ENCODE data around the gene PLXNA4.

DNA sequence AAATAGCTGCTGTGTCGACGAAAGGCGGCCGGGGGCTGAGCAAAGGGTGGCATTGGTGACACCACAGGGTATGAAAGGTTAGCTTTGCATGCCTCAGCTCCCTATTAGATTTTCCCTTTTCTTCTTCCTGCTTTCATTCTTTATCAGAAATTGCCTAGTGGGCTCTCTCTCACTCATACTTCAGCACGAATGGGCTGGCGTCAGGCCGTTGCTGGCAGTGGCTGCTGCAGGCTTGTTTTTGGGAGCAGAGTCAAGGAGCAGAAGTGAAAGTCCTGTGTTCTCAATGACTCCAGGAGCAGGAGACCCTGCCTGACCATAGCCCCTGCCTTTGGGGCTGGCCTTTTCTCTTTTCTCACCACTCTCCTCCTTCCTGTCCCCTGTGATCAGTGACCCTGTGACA lies 318.0 kb downstream of the PLXNA4 start:
- no peak for TF ChIP-seq POLR2A (IDR thresholded peaks at IDR 0.05)
- TF ChIP-seq, protein P1, sequence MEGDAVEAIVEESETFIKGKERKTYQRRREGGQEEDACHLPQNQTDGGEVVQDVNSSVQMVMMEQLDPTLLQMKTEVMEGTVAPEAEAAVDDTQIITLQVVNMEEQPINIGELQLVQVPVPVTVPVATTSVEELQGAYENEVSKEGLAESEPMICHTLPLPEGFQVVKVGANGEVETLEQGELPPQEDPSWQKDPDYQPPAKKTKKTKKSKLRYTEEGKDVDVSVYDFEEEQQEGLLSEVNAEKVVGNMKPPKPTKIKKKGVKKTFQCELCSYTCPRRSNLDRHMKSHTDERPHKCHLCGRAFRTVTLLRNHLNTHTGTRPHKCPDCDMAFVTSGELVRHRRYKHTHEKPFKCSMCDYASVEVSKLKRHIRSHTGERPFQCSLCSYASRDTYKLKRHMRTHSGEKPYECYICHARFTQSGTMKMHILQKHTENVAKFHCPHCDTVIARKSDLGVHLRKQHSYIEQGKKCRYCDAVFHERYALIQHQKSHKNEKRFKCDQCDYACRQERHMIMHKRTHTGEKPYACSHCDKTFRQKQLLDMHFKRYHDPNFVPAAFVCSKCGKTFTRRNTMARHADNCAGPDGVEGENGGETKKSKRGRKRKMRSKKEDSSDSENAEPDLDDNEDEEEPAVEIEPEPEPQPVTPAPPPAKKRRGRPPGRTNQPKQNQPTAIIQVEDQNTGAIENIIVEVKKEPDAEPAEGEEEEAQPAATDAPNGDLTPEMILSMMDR (IDR thresholded peaks at IDR 0.05), result no peak
